Glutamatergic neuron (in vitro differentiated cells): Measurements from ENCODE around the gene TBC1D13. TPM values are rescaled to one million over a fixed set of nuclear protein-coding genes. Genes with fewer than 3 reads are reported as not detected.

Experiments used
- DNase-seq: peaks from one replicate; pipeline ENCODE4 v3.0.0; 2022
- H3K27ac Mint-ChIP-seq: one replicate; pipeline ENCODE4 v1.8.0; 2020; ENCODE audit warnings: mild to moderate bottlenecking, mixed read lengths, inconsistent platforms; ENCODE audit not compliant: unreplicated experiment
- H3K27me3 Mint-ChIP-seq: one replicate; pipeline ENCODE4 v1.8.0; 2020; ENCODE audit warnings: mild to moderate bottlenecking, moderate library complexity, mixed read lengths, inconsistent platforms; ENCODE audit not compliant: unreplicated experiment
- H3K36me3 Mint-ChIP-seq: one replicate; pipeline ENCODE4 v1.8.0; 2020; ENCODE audit warnings: mild to moderate bottlenecking, mixed read lengths, inconsistent platforms; ENCODE audit not compliant: unreplicated experiment
- H3K4me1 Mint-ChIP-seq: one replicate; pipeline ENCODE4 v1.8.0; 2020; ENCODE audit warnings: mild to moderate bottlenecking, low read depth, mixed read lengths, inconsistent platforms; ENCODE audit not compliant: unreplicated experiment
- H3K4me3 Mint-ChIP-seq: one replicate; pipeline ENCODE4 v1.8.0; 2020; ENCODE audit warnings: mild to moderate bottlenecking, mixed read lengths, inconsistent platforms; ENCODE audit not compliant: unreplicated experiment
- H3K9me3 Mint-ChIP-seq: one replicate; pipeline ENCODE4 v1.8.0; 2020; ENCODE audit warnings: mild to moderate bottlenecking, moderate library complexity, mixed read lengths, inconsistent platforms; ENCODE audit not compliant: unreplicated experiment
- CTCF ChIP-seq: fragments of 200-600 bp; sonication (generic); IDR thresholded peaks from one replicate; pipeline ENCODE4 v1.5.0; 2021; ENCODE audit not compliant: partially characterized antibody, unreplicated experiment
- total RNA-seq: library from RNA; stranded (reverse); fragmentation: NEBNext Ultra II Directional; extraction: Animal tissue kit (Norgen Biotek cat#: 25700); gene quantifications from one replicate; pipeline ENCODE4 v1.2.1, GENCODE V29; 2021; ENCODE audit not compliant: unreplicated experiment

Gene TBC1D13
- total RNA-seq, 1 donor from 2014 or later: 25.6 TPM

DNA sequence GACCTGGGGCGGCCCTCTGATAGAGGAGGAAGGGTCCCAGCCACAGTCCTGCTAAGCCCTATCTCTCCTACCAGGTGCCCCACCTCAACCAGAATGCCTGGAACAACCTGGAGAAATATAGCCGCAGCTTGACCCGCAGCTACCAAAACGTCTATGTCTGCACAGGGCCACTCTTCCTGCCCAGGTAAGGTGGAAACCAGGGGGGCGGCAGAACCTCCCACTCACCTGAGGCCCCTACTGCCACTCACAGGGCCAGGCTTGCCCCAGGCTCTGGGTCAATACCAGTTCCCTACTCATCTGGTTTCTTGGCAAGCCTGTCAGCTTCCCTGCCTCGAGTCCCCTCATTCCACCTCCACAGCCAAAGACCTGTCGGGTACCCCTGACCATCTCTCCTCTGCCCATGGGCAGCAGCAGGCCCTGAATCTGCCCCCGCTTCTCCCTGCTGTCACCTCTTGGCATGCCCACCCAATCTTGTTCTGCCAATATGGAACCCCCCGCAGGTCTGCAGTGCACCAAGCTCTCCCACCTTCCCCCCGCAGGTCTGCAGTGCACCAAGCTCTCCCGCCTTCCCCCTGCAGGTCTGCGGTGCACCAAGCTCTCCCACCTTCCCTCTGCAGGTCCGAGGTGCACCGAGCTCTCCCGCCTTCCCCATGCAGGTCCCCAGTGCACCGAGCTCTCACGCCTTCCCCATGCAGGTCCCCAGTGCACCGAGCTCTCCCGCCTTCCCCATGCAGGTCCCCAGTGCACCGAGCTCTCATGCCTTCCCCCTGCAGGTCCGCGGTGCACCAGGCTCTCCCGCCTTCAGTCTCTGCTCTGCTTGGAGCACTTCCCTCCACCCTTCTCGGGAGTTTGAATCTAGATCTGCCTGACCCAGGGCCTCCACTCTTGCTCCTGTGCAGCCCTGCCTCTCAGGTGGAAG, 33.9 kb downstream of the TBC1D13 start:
- peak overlapping the region; percentile 34 for H3K4me3 Mint-ChIP-seq
- DNase-seq: no peak
- no peaks in the 10 kb centered on the region for H3K4me1 Mint-ChIP-seq
- peaks cover 3% of the 10 kb centered on the region for H3K27me3 Mint-ChIP-seq
- H3K27ac Mint-ChIP-seq: no peak overlapping the region
- H3K9me3 Mint-ChIP-seq: peaks cover 7% of the 10 kb centered on the region
- H3K36me3 Mint-ChIP-seq: no peaks in the 10 kb centered on the region
- no peak for TF ChIP-seq CTCF

DNA sequence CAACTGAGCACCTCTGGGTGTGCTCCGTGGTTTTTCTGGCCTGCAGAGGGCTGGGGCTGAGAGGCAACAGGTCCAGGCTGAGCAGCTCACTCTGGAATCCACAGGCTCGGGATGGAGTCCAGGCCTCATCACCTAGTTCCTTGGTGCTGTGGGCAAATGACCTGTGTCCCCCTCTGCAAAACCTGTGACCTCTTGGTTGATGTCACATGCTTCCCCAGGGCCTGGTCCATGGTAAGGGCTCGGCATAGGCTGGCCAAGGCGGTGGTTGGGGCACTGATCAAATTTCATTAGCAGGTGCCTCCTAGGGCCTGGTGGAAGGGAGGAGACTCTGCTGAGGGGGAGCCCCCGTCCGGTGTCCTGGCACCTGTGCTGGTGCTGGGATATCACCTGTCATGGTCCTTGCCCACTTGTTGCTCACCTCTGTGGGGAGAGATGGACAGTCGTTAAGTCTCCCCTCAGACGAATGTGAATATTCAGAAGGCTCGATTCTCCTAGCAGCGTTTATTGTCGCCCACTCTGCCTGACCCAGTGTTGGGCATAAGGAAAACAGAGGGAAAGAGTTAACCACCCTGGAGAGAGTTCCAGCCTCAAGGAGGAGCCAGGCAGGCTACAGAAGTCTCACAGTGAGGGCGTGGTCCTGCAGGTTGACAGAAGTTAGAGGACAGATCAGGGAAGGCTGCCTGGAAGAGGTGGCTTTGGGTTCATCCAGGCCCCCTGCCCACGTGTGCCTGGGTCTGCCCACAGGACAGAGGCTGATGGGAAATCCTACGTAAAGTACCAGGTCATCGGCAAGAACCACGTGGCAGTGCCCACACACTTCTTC, 34.7 kb downstream of the TBC1D13 start:
- no peak overlapping the region for H3K4me3 Mint-ChIP-seq
- no peaks in the 10 kb centered on the region for H3K4me1 Mint-ChIP-seq
- no peaks in the 10 kb centered on the region for H3K36me3 Mint-ChIP-seq
- no peak for TF ChIP-seq CTCF
- peaks cover 7% of the 10 kb centered on the region for H3K9me3 Mint-ChIP-seq
- no peak overlapping the region for H3K27ac Mint-ChIP-seq
- DNase-seq: no peak
- peaks cover 3% of the 10 kb centered on the region for H3K27me3 Mint-ChIP-seq

- no peak for TF ChIP-seq CTCF
- H3K9me3 Mint-ChIP-seq: peaks cover 7% of the 10 kb centered on the region
- peak overlapping the region; percentile 20 for H3K4me3 Mint-ChIP-seq
- no peak overlapping the region for H3K27ac Mint-ChIP-seq
- H3K27me3 Mint-ChIP-seq: peaks cover 4% of the 10 kb centered on the region
- no peaks in the 10 kb centered on the region for H3K36me3 Mint-ChIP-seq
- no peak for DNase-seq
- no peaks in the 10 kb centered on the region for H3K4me1 Mint-ChIP-seq
Observed at GRCh38 chr9:128822407-128823042, 35.5 kb downstream of the TBC1D13 start.

DNA sequence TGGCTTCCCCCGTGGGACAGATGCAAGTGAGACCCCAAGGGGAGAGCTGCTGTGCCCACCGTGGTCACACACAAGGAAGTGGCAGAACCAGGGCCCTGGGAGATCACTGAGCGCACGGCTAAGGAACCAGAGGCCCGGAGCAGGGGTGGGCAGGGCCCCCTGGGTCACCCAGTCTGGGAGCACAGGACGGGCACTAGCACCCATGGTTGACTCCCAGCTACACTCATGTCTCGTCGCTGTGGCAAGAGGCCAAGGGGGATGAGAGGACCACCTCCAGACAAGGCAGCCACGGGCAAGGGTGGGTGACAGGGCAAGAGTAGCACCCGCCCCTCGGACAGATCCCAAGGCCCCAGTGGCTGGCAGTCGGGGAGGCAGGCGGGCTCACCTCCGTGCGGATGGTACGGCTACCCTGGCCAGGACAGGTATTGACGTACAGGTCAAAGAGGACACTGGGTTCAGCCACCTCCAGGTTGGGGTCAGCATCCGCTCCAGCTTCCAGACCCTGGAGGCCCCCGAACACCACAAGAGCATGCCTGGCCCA, 36.4 kb downstream of the TBC1D13 start:
- no peaks in the 10 kb centered on the region for H3K36me3 Mint-ChIP-seq
- H3K9me3 Mint-ChIP-seq: peaks cover 8% of the 10 kb centered on the region
- H3K27me3 Mint-ChIP-seq: peaks cover 4% of the 10 kb centered on the region
- TF ChIP-seq CTCF: no peak
- DNase-seq: no peak
- no peaks in the 10 kb centered on the region for H3K4me1 Mint-ChIP-seq
- H3K27ac Mint-ChIP-seq: no peak overlapping the region
- H3K4me3 Mint-ChIP-seq: no peak overlapping the region
